COR-L47 (cell line): ENCODE results near the gene CASP14.
"Not testable (repeated sequence)": the region's sequence is repeated elsewhere in the genome, so short reads cannot be mapped to it uniquely, and the experiment has no call there.

Experiments used
- DNase-seq: peaks from one replicate; lab custom pipeline; 2025; lab: John Stamatoyannopoulos, UW

Gene CASP14, protein sequence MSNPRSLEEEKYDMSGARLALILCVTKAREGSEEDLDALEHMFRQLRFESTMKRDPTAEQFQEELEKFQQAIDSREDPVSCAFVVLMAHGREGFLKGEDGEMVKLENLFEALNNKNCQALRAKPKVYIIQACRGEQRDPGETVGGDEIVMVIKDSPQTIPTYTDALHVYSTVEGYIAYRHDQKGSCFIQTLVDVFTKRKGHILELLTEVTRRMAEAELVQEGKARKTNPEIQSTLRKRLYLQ

DNA sequence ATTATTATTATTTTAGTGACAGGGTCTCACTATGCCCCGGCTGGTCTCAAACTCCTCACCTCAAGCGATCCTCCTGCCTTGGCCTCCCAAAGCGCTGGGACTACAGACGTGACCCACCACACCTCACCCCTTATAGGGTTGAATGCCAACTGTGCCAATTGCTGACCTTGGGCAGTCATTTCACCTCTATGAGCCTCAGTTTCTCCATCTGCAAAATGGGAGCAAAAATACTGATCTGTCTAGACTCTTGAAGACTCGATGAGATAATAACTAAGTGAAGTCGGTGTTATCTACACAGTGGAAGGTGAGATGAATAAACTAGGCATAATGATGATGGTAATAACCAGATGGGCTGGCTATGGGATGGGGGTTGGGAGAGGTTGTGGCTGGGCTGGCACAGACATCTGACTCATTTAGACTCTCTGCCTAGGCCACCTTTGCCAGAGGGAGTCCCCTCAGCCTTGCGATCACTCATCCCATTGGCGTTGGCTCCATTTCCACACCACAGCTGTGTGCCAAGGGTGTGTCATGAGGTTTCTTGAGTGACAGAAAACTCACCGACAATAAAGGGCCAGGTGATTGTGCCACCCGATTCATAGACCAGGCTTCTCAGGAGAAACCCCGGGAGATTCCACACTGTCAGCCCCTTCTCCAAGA is at the start of gene CASP14:
Gene CASP14 (plus strand): TSS at position 596 of the 657 bp plus-strand sequence. CDS start 2,772 bp downstream, outside the sequence.
- no peak for DNase-seq

DNA sequence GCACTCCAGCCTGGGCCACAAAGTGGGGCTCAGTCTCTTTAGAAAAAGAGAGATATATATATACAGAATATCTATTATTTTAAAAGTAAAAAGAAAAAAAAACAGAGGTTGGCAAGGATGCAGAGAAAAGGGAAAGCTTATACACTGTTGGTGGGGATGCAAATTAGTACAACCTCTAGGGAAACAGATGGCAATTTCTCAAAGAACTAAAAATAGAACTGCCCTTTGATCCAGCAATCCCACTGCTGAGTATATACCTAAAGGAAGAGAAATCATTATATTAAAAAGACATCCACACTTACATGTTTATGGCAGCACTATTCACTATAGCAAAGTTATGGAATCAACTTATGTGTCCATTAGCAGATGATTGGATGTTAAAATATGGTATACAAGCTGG is 41.0 kb upstream of the CASP14 start:
- no peak for DNase-seq

DNA sequence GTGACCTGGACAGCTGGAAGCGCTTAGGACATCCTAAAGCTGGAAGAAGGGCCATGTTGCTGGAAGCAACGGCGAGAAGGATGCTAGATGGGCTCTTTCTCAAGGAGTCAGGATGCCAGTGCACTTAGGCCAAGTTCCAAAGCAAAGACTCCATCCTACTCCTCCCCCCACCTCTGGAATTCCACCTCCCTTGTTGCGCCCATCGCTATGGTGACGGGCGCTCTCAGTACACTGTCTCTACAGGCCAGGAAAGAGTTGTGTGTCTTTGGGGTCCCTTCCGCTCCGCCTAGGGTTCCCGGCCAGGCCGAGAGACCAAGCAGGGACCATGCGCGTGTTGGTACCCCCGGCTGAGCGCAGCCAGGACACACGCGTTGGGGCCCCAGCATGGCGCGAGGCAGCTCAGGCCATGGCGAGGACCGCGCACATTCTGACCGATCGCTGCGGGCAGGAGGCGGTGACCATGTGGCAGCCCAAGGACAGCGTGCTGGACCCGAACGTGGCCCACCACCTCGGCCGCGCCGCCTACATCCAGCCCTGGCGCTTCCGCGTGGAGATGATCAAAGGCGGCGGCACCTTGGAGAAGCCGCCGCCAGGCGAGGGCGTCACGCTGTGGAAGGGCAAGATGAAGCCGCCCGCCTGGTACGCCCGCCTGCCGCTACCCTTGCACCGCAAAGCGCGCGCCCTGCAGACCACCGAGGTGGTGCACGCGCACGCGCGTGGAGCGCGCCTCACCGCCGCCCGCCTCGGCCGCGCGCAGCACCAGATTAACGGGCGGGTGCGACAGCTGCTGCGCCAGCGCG is 38.6 kb upstream of the CASP14 start:
- no peak for DNase-seq

- DNase-seq = no peak
Observed at GRCh38 chr19:15014579-15014978, 34.7 kb upstream of the CASP14 start.

DNA sequence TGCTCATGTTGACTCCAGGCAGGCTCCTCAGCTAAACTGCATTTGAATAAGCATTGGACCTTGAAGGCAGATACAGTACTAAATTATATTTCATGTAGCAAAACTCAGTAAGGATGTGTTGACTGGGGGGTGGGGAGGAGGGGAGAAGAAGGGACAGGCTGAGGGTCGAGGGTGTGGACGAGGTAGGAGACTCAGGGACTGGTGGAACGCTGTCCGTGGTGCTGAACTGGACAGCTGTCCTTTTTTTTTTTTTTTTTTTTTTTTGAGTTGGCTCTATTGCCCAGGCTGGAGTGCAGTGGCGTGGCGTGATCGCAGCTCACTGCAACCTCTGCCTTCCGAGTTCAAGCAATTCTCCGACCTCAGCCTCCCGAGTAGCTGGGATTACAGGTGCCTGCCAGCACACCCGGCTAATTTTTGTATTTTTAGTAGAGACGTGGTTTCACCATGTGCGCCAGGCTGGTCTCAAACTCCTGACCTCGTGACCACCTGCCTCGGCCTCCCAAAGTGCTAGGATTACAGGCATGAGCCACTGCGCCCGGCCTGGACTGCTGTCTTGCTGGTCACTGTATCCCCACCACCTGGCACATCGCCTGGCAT is 33.2 kb upstream of the CASP14 start:
- no peak for DNase-seq

DNA sequence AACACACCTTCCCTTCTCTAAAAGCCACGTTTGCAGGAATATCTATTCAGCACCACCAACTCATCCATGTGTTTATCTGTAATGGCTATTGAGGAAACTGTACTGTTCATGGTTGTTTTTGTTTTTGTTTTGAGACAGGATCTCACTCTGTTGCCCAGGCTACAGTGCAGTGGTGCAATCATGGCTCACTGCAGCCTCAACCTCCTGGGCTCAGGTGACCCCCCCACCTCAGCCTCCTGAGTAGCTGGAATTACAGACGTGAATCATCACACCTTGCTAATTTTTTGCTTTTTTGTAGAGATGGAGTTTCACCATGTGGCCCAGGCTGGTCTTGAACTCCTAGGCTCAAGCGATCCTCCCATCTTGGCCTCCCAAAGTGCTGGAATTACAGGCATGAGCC is 30.4 kb upstream of the CASP14 start:
- not testable (repeated sequence) for DNase-seq

- DNase-seq = no peak
Observed at GRCh38 chr19:15021286-15022007, 27.8 kb upstream of the CASP14 start.

DNA sequence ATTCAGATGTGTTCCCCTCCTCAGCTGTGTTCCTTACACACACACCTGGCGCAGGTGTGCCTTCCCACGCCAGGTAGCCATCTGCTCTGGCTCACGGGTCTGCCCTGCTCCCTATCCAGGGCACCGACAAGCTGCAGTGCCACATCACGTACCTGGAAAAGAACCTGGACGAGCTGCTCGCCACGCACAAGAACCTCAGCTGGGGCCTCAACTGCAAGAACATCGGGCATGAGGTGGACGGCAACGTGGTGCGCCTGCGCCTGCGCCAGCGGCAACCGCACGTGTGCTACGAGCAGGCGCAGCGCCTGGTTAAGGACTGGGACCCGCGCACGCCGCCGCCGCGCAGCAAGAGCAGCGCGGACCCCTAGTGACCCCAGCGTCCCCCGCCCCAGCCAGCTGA is 26.5 kb upstream of the CASP14 start:
- DNase-seq = no peak

- no peak for DNase-seq
Observed at GRCh38 chr19:15025217-15025616, 24.1 kb upstream of the CASP14 start.

DNA sequence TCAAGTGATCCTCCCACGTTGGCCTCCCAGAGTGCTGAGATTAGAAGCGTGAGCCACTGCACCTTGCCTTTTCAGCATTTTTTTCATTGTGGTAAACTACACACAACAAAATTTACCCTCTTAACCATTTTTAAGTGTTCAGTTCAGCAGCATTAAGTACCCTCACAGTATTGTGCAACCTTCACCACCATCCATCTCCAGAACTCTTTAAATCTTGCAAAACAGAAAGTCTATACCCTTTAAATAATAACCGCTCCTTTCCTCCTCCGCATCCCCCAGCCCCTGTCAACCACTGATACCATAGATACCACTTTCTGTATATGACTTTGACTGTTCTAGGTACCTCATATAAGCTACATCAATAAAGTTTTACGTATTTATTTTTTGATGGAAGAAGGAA is 20.8 kb upstream of the CASP14 start:
- no peak for DNase-seq

GRCh38 chr19:15031675-15032074 is 17.6 kb upstream of the CASP14 start:
- DNase-seq = no peak

DNA sequence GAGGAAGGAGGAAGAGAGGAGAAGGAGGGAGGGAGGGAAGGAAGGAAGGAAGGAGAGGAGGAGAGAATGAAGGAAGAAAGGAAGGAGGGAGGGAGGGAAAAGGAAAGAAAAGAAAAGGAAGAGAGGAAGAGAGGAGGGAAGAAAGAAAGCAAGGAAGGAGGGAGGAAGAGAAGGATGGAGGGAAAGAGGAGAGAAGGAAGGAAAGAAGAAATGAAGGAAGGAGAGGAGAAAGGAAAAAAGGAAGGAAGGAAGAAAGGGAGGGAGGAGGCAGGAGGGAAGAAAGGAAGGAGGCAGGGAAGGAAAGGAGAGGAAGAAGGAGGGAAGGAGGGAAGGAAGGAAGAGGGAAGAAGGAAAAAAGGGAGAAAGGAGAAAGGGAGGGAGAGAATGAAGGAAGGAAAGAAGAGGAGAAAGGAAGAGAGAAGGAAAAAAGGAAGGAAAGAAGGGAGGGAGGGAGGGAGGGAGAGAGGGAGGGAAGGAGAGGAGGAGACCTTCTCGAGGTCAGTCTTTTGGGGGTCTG is 13.4 kb upstream of the CASP14 start:
- no peak for DNase-seq

GRCh38 chr19:15037586-15037985 is 11.7 kb upstream of the CASP14 start:
- DNase-seq = no peak

GRCh38 chr19:15038294-15038693 is 11.0 kb upstream of the CASP14 start:
- no peak for DNase-seq

GRCh38 chr19:15042003-15042402 is 7.3 kb upstream of the CASP14 start:
- DNase-seq = no peak

- DNase-seq = no peak
Observed at GRCh38 chr19:15042826-15043225, 6.5 kb upstream of the CASP14 start.

DNA sequence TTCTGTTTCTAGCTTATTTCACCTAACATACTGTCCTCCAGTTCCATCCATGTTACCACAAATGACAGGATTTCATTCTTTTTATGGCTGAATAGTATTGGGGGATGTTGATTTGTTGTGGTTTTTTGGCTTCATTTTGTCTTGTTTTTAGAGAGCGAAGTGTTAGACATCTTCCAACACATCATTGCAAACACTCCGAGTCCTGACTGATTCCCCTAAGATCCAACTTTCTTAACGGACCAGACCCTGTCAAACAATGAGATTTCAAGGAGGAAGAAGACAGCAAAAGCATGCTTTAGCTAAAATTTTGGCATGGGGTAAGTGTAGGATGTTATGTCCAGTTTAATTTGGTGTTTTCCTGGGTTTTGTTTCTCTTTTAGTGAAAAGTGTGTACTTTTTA is 3.8 kb upstream of the CASP14 start:
- no peak for DNase-seq

DNA sequence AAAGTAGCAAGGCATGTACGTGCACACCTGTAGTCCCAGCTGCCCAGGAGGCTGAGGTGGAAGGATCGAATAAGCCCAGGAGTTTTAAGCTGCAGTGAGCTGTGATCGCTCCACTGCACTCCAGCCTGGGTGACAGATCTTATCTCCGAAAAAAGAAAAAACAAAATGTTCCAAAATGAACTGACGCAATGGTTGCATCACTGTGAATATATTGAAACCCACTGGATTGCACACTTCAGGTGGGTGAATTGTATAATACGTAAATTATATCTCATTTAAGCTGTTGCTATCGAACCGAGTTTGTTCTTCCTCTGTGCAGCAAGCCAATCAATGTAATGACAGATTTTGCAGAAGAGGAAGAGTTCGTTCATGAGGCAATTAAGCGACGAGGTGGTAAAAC is 1.6 kb upstream of the CASP14 start:
- DNase-seq = no peak

GRCh38 chr19:15048128-15048527 is 1.2 kb upstream of the CASP14 start:
- no peak for DNase-seq

GRCh38 chr19:15050639-15051038 is 1.4 kb downstream of the CASP14 start:
- no peak for DNase-seq

DNA sequence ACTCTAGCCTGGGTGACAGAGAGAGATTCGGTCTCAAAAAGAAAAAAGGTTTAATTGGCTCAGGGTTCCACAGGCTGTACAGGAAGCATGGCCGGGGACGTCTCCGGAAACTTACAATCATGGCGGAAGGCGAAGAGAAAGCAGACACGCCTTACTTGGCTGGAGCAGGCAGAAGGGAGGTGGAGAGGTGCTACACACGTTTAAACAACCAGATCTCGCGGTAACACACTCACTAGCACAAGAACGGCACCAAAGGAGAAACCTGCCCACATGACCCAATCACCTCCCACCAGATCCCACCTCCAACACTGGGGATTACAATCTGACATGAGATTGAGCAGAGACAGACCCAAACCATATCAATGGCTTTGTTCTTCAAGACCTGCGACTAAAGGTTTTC is 12.8 kb downstream of the CASP14 start:
- no peak for DNase-seq

GRCh38 chr19:15070386-15070785 is 21.1 kb downstream of the CASP14 start:
- not testable (repeated sequence) for DNase-seq
